ENCODE results near the gene SPATA25. TPM values are rescaled to one million over a fixed set of nuclear protein-coding genes. Genes with fewer than 3 reads are reported as not detected.

The SPATA25 gene
- total RNA-seq, 1 experiment from 2014 or later = 1.8 TPM

- DNase-seq (ENCODE audit: low read depth, low spot score) (no peak), ATAC-seq (no peak)
- no peak for TF ChIP-seq SIN3A (IDR thresholded peaks at IDR 0.05; ENCODE audit: borderline replicate concordance, insufficient read depth, low read depth, low read length)
- TF ChIP-seq CTCF (IDR thresholded peaks at IDR 0.05) = no peak
- no peak for TF ChIP-seq POLR2AphosphoS5 (IDR thresholded peaks at IDR 0.05; ENCODE audit: low read depth, low read length)
- Histone ChIP-seq H3K27me3 (ENCODE audit: control insufficient read depth, insufficient read depth, low read length) (no peaks in the 10 kb centered on the region), H3K27ac (ENCODE audit: low read length) (no peak overlapping the region), H3K4me1 (ENCODE audit: control insufficient read depth, insufficient read depth, low read length) (no peaks in the 10 kb centered on the region; the same call in 1 of the 2 replicates), H3K36me3 (ENCODE audit: control insufficient read depth, insufficient read depth, low read length) (no peaks in the 10 kb centered on the region; the same call in 1 of the 2 replicates), H3K9me3 (ENCODE audit: control insufficient read depth, insufficient read depth, low read depth, low read length) (no peaks in the 10 kb centered on the region), H3K4me3 (ENCODE audit: low read depth in 2 of 2, low read length in 2 of 2) (no peak overlapping the region)
- BruUV-seq (replicated peaks) = no TSS peak
- intact Hi-C loops (cut with micrococcal nuclease; ENCODE audit: unreplicated experiment) (no loop called here), in situ Hi-C loops (cut with HindIII; ENCODE audit: low pct_unique_long_range_greater_than_20kb, low sequenced_read_pairs) (no loop called here)
- CTCF ChIA-PET = no interaction called here
- POLR2A ChIA-PET = no interaction called here
Observed at GRCh38 chr20:45850238-45850637, 37.2 kb downstream of the SPATA25 start.

GRCh38 chr20:45848969-45849582 is 38.3 kb downstream of the SPATA25 start:
- no TSS peak for BruUV-seq (replicated peaks)
- ChIA-PET POLR2A (no interaction called here), CTCF (no interaction called here)
- Histone ChIP-seq H3K27me3 (ENCODE audit: control insufficient read depth, insufficient read depth, low read length) (no peaks in the 10 kb centered on the region), H3K9me3 (ENCODE audit: control insufficient read depth, insufficient read depth, low read depth, low read length) (no peaks in the 10 kb centered on the region), H3K27ac (ENCODE audit: low read length) (no peak overlapping the region), H3K4me1 (ENCODE audit: control insufficient read depth, insufficient read depth, low read length) (no peaks in the 10 kb centered on the region; the same call in 1 of the 2 replicates), H3K4me3 (ENCODE audit: low read depth in 2 of 2, low read length in 2 of 2) (no peak overlapping the region), H3K36me3 (ENCODE audit: control insufficient read depth, insufficient read depth, low read length) (peaks cover 2% of the 10 kb centered on the region; the same call in 1 of the 2 replicates)
- in situ Hi-C loops (cut with HindIII; ENCODE audit: low pct_unique_long_range_greater_than_20kb, low sequenced_read_pairs) (no loop called here), intact Hi-C loops (cut with micrococcal nuclease; ENCODE audit: unreplicated experiment) (no loop called here)
- no peak for DNase-seq (ENCODE audit: low read depth, low spot score)
- TF ChIP-seq POLR2AphosphoS5 (IDR thresholded peaks at IDR 0.05; ENCODE audit: low read depth, low read length) = peak; percentile 45; the same call in 1 of the 2 replicates
- no peak for TF ChIP-seq CTCF (IDR thresholded peaks at IDR 0.05)
- ATAC-seq = peak; percentile 45; the same call in 1 of the 2 replicates

- ATAC-seq = no peak
- in situ Hi-C loops (cut with HindIII; ENCODE audit: low pct_unique_long_range_greater_than_20kb, low sequenced_read_pairs) (no loop called here), intact Hi-C loops (cut with micrococcal nuclease; ENCODE audit: unreplicated experiment) (no loop called here)
- Histone ChIP-seq H3K4me3 (ENCODE audit: low read depth in 2 of 2, low read length in 2 of 2) (no peak overlapping the region), H3K9me3 (ENCODE audit: control insufficient read depth, insufficient read depth, low read depth, low read length) (no peaks in the 10 kb centered on the region), H3K27me3 (ENCODE audit: control insufficient read depth, insufficient read depth, low read length) (no peaks in the 10 kb centered on the region), H3K27ac (ENCODE audit: low read length) (no peak overlapping the region), H3K4me1 (ENCODE audit: control insufficient read depth, insufficient read depth, low read length) (no peaks in the 10 kb centered on the region; the same call in 1 of the 2 replicates), H3K36me3 (ENCODE audit: control insufficient read depth, insufficient read depth, low read length) (peaks cover 2% of the 10 kb centered on the region; the same call in 1 of the 2 replicates)
- no TSS peak for BruUV-seq (replicated peaks)
- no peak for DNase-seq (ENCODE audit: low read depth, low spot score)
- no peak for TF ChIP-seq TCF7L2 (IDR thresholded peaks at IDR 0.05; ENCODE audit: low read depth, low read length)
- no peak for TF ChIP-seq CTCF (IDR thresholded peaks at IDR 0.05)
- TF ChIP-seq POLR2AphosphoS5 (IDR thresholded peaks at IDR 0.05; ENCODE audit: low read depth, low read length) = no peak
- TF ChIP-seq REST (IDR thresholded peaks at IDR 0.05; ENCODE audit: insufficient read depth in 1 of 2, low read depth in 2 of 2, low read length in 1 of 2) = no peak
- no peak for TF ChIP-seq SIN3A (IDR thresholded peaks at IDR 0.05; ENCODE audit: borderline replicate concordance, insufficient read depth, low read depth, low read length)
- ChIA-PET CTCF (interaction anchor here (0.6 kb wide), 1 partner anchor 24 kb away, joined by 5 read pairs; no protein-coding TSS in a partner anchor), POLR2A (no interaction called here)
Observed at GRCh38 chr20:45848421-45848820, 39.0 kb downstream of the SPATA25 start.
